Astrocyte (in vitro differentiated cells and primary cell): Measurements from ENCODE around the gene TMPRSS9. TPM values are rescaled to one million over a fixed set of nuclear protein-coding genes. Genes with fewer than 3 reads are reported as not detected.
"Not testable (repeated sequence)": the region's sequence is repeated elsewhere in the genome, so short reads cannot be mapped to it uniquely, and the experiment has no call there.

ENCODE experiments used
- DNase-seq: peaks from one replicate; pipeline ENCODE4 v3.0.0-alpha.2; 2010; ENCODE audit warnings: low read depth
- FAIRE-seq: peaks from 2 replicates; lab custom pipeline; 2011; peaks lifted over from hg19 to GRCh38; lab: Jason Lieb, UNC
- H2AFZ ChIP-seq: 2 replicates; pipeline ENCODE4 v1.6.0; 2012; ENCODE audit warnings: low read depth, low read length, inconsistent platforms
- H3K27ac ChIP-seq: 2 replicates; pipeline ENCODE4 v1.5.1; 2011; ENCODE audit warnings: low read depth, low read length, inconsistent platforms
- H3K27me3 ChIP-seq: 2 replicates; pipeline ENCODE4 v1.6.0; 2011; ENCODE audit warnings: low read length, inconsistent platforms; ENCODE audit not compliant: insufficient read depth
- H3K36me3 ChIP-seq: 2 replicates; pipeline ENCODE4 v1.5.1; 2011; ENCODE audit warnings: low read length, inconsistent platforms; ENCODE audit not compliant: insufficient read depth
- H3K4me1 ChIP-seq: 2 replicates; pipeline ENCODE4 v1.5.1; 2011; ENCODE audit warnings: low read length, inconsistent platforms; ENCODE audit not compliant: insufficient read depth
- H3K4me2 ChIP-seq: 2 replicates; pipeline ENCODE4 v1.6.0; 2012; ENCODE audit warnings: low read length, inconsistent platforms
- H3K4me3 ChIP-seq: 2 replicates; pipeline ENCODE4 v1.5.1; 2011; ENCODE audit warnings: low read depth, mild to moderate bottlenecking, low read length, inconsistent platforms; ENCODE audit not compliant: insufficient read depth
- H3K79me2 ChIP-seq: 2 replicates; pipeline ENCODE4 v1.6.0; 2012; ENCODE audit warnings: mild to moderate bottlenecking, low read length, inconsistent platforms; ENCODE audit not compliant: insufficient read depth
- H3K9ac ChIP-seq: 2 replicates; pipeline ENCODE4 v1.6.0; 2012; ENCODE audit warnings: mild to moderate bottlenecking, low read length, inconsistent platforms
- H3K9me3 ChIP-seq: 2 replicates; pipeline ENCODE4 v1.5.1; 2012; ENCODE audit warnings: low read depth, mild to moderate bottlenecking, low read length, inconsistent platforms; ENCODE audit not compliant: insufficient read depth
- H4K20me1 ChIP-seq: 2 replicates; pipeline ENCODE4 v1.6.0; 2012; ENCODE audit warnings: low read length, inconsistent platforms; ENCODE audit not compliant: insufficient read depth
- H3K27ac Mint-ChIP-seq: one replicate; pipeline ENCODE4 v1.8.0; 2021; ENCODE audit warnings: mild to moderate bottlenecking, mixed read lengths; ENCODE audit not compliant: unreplicated experiment
- H3K27me3 Mint-ChIP-seq: one replicate; pipeline ENCODE4 v1.8.0; 2021; ENCODE audit warnings: low read depth, mixed read lengths; ENCODE audit not compliant: unreplicated experiment
- H3K36me3 Mint-ChIP-seq: one replicate; pipeline ENCODE4 v1.8.0; 2021; ENCODE audit warnings: low read depth, mixed read lengths; ENCODE audit not compliant: unreplicated experiment
- H3K4me1 Mint-ChIP-seq: one replicate; pipeline ENCODE4 v1.8.0; 2021; ENCODE audit warnings: low read depth, mixed read lengths; ENCODE audit not compliant: unreplicated experiment
- H3K4me3 Mint-ChIP-seq: one replicate; pipeline ENCODE4 v1.8.0; 2021; ENCODE audit warnings: mild to moderate bottlenecking, moderate library complexity, mixed read lengths; ENCODE audit not compliant: unreplicated experiment
- H3K9me3 Mint-ChIP-seq: one replicate; pipeline ENCODE4 v1.8.0; 2021; ENCODE audit warnings: mild to moderate bottlenecking, mixed read lengths; ENCODE audit not compliant: unreplicated experiment
- CTCF ChIP-seq: IDR thresholded peaks from 2 replicates; pipeline ENCODE4 v1.5.1; 2011; ENCODE audit warnings: low read depth, mild to moderate bottlenecking, inconsistent platforms, low read length, moderate library complexity; ENCODE audit not compliant: insufficient read depth
- EZH2 ChIP-seq: IDR thresholded peaks from 2 replicates; pipeline ENCODE4 v1.6.1; 2012; ENCODE audit warnings: mild to moderate bottlenecking, low read length, inconsistent platforms; ENCODE audit not compliant: insufficient read depth
- total RNA-seq: library from RNA; stranded (reverse); gene quantifications from 2 replicates; pipeline ENCODE4 v1.2.1, GENCODE V29; 2021

TMPRSS9 gene
- total RNA-seq, 1 donor from 2014 or later, result 0.16 TPM

- TF ChIP-seq CTCF (no peak), EZH2 (no peak)
- no peak overlapping the region for H3K4me3 ChIP-seq
These were observed 34.0 kb downstream of the TMPRSS9 start for GRCh38 chr19:2394054-2394441.

GRCh38 chr19:2394442-2395292 lies 34.6 kb downstream of the TMPRSS9 start:
- H3K4me2 ChIP-seq, result no peak overlapping the region
- H3K9ac ChIP-seq, result no peak overlapping the region
- DNase-seq, result no peak
- Mint-ChIP-seq H3K4me3 (no peak overlapping the region), H3K4me1 (peaks cover 3% of the 10 kb centered on the region), H3K36me3 (no peaks in the 10 kb centered on the region), H3K9me3 (peaks cover 5% of the 10 kb centered on the region), H3K27me3 (peaks cover 7% of the 10 kb centered on the region), H3K27ac (no peak overlapping the region)
- H3K4me1 ChIP-seq, result no peaks in the 10 kb centered on the region
- H3K9me3 ChIP-seq, result no peaks in the 10 kb centered on the region
- H3K4me3 ChIP-seq, result no peak overlapping the region
- no peaks in the 10 kb centered on the region for H3K36me3 ChIP-seq
- no peak overlapping the region for H2AFZ ChIP-seq
- H3K27ac ChIP-seq, result no peak overlapping the region
- TF ChIP-seq CTCF (no peak), EZH2 (no peak)
- no peaks in the 10 kb centered on the region for H3K27me3 ChIP-seq
- H3K79me2 ChIP-seq, result no peaks in the 10 kb centered on the region
- no peak for FAIRE-seq
- H4K20me1 ChIP-seq, result no peaks in the 10 kb centered on the region

More at GRCh38 chr19:2394054-2394441, 34.0 kb downstream of the TMPRSS9 start:
- Mint-ChIP-seq H3K4me3 (no peak overlapping the region), H3K9me3 (peaks cover 5% of the 10 kb centered on the region), H3K27ac (no peak overlapping the region), H3K4me1 (peaks cover 3% of the 10 kb centered on the region), H3K27me3 (peaks cover 10% of the 10 kb centered on the region), H3K36me3 (no peaks in the 10 kb centered on the region)
- H4K20me1 ChIP-seq, result no peaks in the 10 kb centered on the region
- H3K79me2 ChIP-seq, result no peaks in the 10 kb centered on the region
- H3K27ac ChIP-seq, result no peak overlapping the region
- H3K36me3 ChIP-seq, result no peaks in the 10 kb centered on the region
- no peaks in the 10 kb centered on the region for H3K4me1 ChIP-seq
- H3K27me3 ChIP-seq, result no peaks in the 10 kb centered on the region
- FAIRE-seq (no peak), DNase-seq (no peak)
- H3K4me2 ChIP-seq, result no peak overlapping the region
- H3K9me3 ChIP-seq, result no peaks in the 10 kb centered on the region
- no peak overlapping the region for H3K9ac ChIP-seq
- no peak overlapping the region for H2AFZ ChIP-seq

GRCh38 chr19:2395293-2395829 lies 35.3 kb downstream of the TMPRSS9 start:
- not testable (repeated sequence) for H3K27me3 Mint-ChIP-seq, H3K4me1 Mint-ChIP-seq, H3K9me3 ChIP-seq, H3K79me2 ChIP-seq, H3K4me1 ChIP-seq, H3K4me3 Mint-ChIP-seq, H3K4me2 ChIP-seq, DNase-seq, H3K36me3 ChIP-seq, H3K27me3 ChIP-seq, H3K9me3 Mint-ChIP-seq, H3K27ac ChIP-seq, H3K4me3 ChIP-seq, H2AFZ ChIP-seq, H3K9ac ChIP-seq, H3K36me3 Mint-ChIP-seq, FAIRE-seq, H4K20me1 ChIP-seq, H3K27ac Mint-ChIP-seq

- H3K9ac ChIP-seq, H3K27ac Mint-ChIP-seq, FAIRE-seq, H2AFZ ChIP-seq, H3K4me1 Mint-ChIP-seq, H3K4me3 ChIP-seq, H3K27ac ChIP-seq, H3K4me3 Mint-ChIP-seq, H3K4me1 ChIP-seq, H4K20me1 ChIP-seq, H3K36me3 Mint-ChIP-seq, H3K9me3 Mint-ChIP-seq, H3K79me2 ChIP-seq, H3K9me3 ChIP-seq, H3K36me3 ChIP-seq, H3K27me3 Mint-ChIP-seq, DNase-seq, H3K27me3 ChIP-seq, H3K4me2 ChIP-seq: not testable (repeated sequence)
These were observed 37.1 kb downstream of the TMPRSS9 start for GRCh38 chr19:2397173-2397572.
